Liver (tissue), 9 donors: ENCODE measurements around the gene LSM7. TPM values are rescaled to one million over a fixed set of nuclear protein-coding genes. Genes with fewer than 3 reads are reported as not detected.

Experiments used
- DNase-seq: peaks from one replicate; pipeline ENCODE4 v3.0.0-alpha.2; 2017; ENCODE audit warnings: low spot score
- H3K27ac ChIP-seq, 2 donors: one replicate each; pipeline ENCODE4 v1.7.0; 2013; ENCODE audit warnings: inconsistent platforms in 2 of 2, low read length in 2 of 2, control low read depth in 1 of 2, low read depth in 1 of 2, mild to moderate bottlenecking in 1 of 2
- H3K27me3 ChIP-seq, 4 donors: one replicate each; pipeline versions ENCODE4 v1.6.1 to v1.7.0; 2013; ENCODE audit warnings: low read length in 3 of 4, inconsistent platforms in 1 of 4, mild to moderate bottlenecking in 1 of 4, moderate library complexity in 1 of 4; ENCODE audit not compliant: control insufficient read depth in 4 of 4, insufficient read depth in 4 of 4
- H3K36me3 ChIP-seq, 4 donors: one replicate each; pipeline versions ENCODE4 v1.6.1 to v1.7.0; 2013; ENCODE audit warnings: low read length in 3 of 4, mild to moderate bottlenecking in 3 of 4, low read depth in 1 of 4, moderate library complexity in 1 of 4; ENCODE audit not compliant: control insufficient read depth in 4 of 4, insufficient read depth in 3 of 4
- H3K4me1 ChIP-seq, 4 donors: one replicate each; pipeline versions ENCODE4 v1.6.1 to v1.7.0; 2013; ENCODE audit warnings: low read length in 3 of 4, mild to moderate bottlenecking in 3 of 4, moderate library complexity in 1 of 4; ENCODE audit not compliant: control insufficient read depth in 4 of 4, insufficient read depth in 4 of 4
- H3K4me3 ChIP-seq, 3 donors: one replicate each; pipeline versions ENCODE4 v1.6.1 to v1.7.0; 2013; ENCODE audit warnings: low read length in 3 of 3, control low read depth in 1 of 3, low read depth in 1 of 3, mild to moderate bottlenecking in 1 of 3
- H3K9ac ChIP-seq, 2 donors: one replicate each; pipeline ENCODE4 v1.7.0; 2013; ENCODE audit warnings: low read length in 2 of 2, mild to moderate bottlenecking in 2 of 2, moderate library complexity in 2 of 2, control low read depth in 1 of 2, low read depth in 1 of 2
- H3K9me3 ChIP-seq, 4 donors: one replicate each; pipeline versions ENCODE4 v1.6.1 to v1.7.0; 2013; ENCODE audit warnings: low read length in 3 of 4; ENCODE audit not compliant: control insufficient read depth in 4 of 4
- EGR1 ChIP-seq, 2 donors: IDR thresholded peaks; 2 replicates each; pipeline ENCODE4 v1.6.1; 2016 to 2018; ENCODE audit warnings: antibody characterized with exemption in 2 of 2, low read depth in 2 of 2
- FOXA2 ChIP-seq: IDR thresholded peaks from 2 replicates; pipeline ENCODE4 v1.6.1; 2016; ENCODE audit warnings: antibody characterized with exemption
- HNF4A ChIP-seq, 2 donors: conservative IDR thresholded peaks; 2 replicates each; pipeline ENCODE4 v1.6.1; 2016; ENCODE audit warnings: antibody characterized with exemption in 2 of 2, mild to moderate bottlenecking in 2 of 2
- HNF4G ChIP-seq: IDR thresholded peaks from 2 replicates; pipeline ENCODE4 v1.6.1; 2016; ENCODE audit warnings: antibody characterized with exemption
- NR2F2 ChIP-seq: IDR thresholded peaks from 2 replicates; pipeline ENCODE4 v1.6.1; 2016; ENCODE audit warnings: antibody characterized with exemption
- RAD21 ChIP-seq, 2 donors: IDR thresholded peaks; 2 replicates each; pipeline ENCODE4 v1.6.1; 2016; ENCODE audit warnings: antibody characterized with exemption in 2 of 2, mild to moderate bottlenecking in 2 of 2
- RXRA ChIP-seq, 2 donors: IDR thresholded peaks; 2 replicates each; pipeline ENCODE4 v1.6.1; 2017 to 2018; ENCODE audit warnings: antibody characterized with exemption in 2 of 2, mild to moderate bottlenecking in 1 of 2
- SP1 ChIP-seq: IDR thresholded peaks from 2 replicates; pipeline ENCODE4 v1.6.1; 2018; ENCODE audit warnings: antibody characterized with exemption, mild to moderate bottlenecking
- YY1 ChIP-seq: IDR thresholded peaks from 2 replicates; pipeline ENCODE4 v1.6.1; 2016; ENCODE audit warnings: antibody characterized with exemption, mild to moderate bottlenecking
- WGBS: extraction: QIAGEN DNeasy Blood & Tissue Kit; methylation state at CpG from one replicate; pipeline ENCODE4 v1.1.7; 2013; 5-methylcytosine and 5-hydroxymethylcytosine counted together
- polyA plus RNA-seq, 2 donors: library from polyadenylated mRNA; stranded (reverse) in 1 of 2; unstranded in 1 of 2; fragments of 200-250 nt in 1 of 2; fragments of >200 nt in 1 of 2; fragmentation: Nextera tagmentation in 1 of 2; extraction: Ambion mirVana in 1 of 2; gene quantifications; one replicate each; pipeline versions ENCODE4 v1.2.1 to v1.2.3, GENCODE V29; 2013 to 2015
- total RNA-seq, 2 donors: library from RNA; depleted of rRNA; stranded (reverse); fragments of >200 nt; gene quantifications; one replicate each; pipeline ENCODE4 v1.2.3, GENCODE V29; 2014
- TF ChIP-seq, protein P1 (sequence below): IDR thresholded peaks from 2 replicates; pipeline ENCODE4 v1.6.1; 2016; ENCODE audit warnings: antibody characterized with exemption, mild to moderate bottlenecking
- TF ChIP-seq, protein P2 (sequence below): IDR thresholded peaks from 2 replicates; pipeline ENCODE4 v1.6.1; 2016; ENCODE audit warnings: antibody characterized with exemption
- TF ChIP-seq, protein P3 (sequence below): fragments of 150-350 bp; IDR thresholded peaks from 2 replicates; pipeline ENCODE4 v1.5.1; 2017; ENCODE audit warnings: improper control_type of control experiment, low read depth, low read length; ENCODE audit not compliant: missing input control
- donor health status: healthy.
- donor health status: healthy.
- donor health status: healthy.
- donor health status: healthy.
- donor health status: healthy.

The LSM7 gene
- total and polyA plus RNA-seq, 4 donors = 23.6 to 59.9 (median 38.5) TPM

DNA sequence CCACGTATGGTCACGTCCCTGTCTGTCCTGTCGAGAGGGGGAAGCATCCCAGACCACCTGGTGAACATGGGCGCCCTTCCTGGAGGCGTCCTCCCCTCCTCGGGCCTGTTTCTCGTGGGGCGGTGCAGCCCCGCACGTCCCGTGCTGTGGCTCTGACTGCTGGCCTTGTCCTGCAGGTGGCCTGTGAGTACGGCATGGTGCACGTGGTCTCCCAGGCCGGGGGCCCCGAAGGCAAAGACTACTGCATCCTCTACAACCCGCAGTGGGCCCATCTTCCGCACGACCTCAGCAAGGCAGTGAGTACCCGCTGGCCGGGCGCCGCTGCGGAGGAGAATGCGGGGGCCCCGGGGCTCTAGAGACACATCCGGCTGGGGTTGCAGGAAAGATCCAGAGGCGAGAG, 6.0 kb upstream of the LSM7 start:
- no peak overlapping the region for H3K27ac ChIP-seq

DNA sequence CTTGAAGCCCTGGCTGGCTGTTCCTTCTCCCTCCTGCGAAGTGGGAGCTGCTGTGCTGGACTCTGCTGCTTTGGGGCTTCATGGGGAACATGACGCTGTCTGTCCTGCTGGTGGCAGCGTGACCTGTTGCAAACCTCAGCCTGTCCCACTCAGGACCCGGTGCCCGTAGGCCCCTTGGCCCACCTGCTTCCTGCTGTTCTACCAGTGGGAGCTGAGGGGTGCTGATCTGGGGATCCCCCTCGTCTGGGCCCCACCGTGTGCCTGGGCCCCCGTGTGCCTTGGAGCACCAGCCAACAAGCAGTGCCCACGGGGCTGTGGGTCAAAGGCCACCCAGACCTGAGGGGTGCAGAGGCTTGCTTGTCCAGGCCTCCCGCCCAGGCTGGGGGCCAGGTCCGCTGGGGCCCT, 5.4 kb upstream of the LSM7 start:
- H3K36me3 ChIP-seq = peaks cover 0 to 3% (median under 1%) of the 10 kb centered on the region in 4 donors
- H3K9ac ChIP-seq = no peak overlapping the region
- WGBS = 71% methylated on average over 11 of the region's 11 CpGs
- H3K4me3 ChIP-seq = no peak overlapping the region
- no peaks in the 10 kb centered on the region for H3K27me3 ChIP-seq
- TF ChIP-seq, protein P1, sequence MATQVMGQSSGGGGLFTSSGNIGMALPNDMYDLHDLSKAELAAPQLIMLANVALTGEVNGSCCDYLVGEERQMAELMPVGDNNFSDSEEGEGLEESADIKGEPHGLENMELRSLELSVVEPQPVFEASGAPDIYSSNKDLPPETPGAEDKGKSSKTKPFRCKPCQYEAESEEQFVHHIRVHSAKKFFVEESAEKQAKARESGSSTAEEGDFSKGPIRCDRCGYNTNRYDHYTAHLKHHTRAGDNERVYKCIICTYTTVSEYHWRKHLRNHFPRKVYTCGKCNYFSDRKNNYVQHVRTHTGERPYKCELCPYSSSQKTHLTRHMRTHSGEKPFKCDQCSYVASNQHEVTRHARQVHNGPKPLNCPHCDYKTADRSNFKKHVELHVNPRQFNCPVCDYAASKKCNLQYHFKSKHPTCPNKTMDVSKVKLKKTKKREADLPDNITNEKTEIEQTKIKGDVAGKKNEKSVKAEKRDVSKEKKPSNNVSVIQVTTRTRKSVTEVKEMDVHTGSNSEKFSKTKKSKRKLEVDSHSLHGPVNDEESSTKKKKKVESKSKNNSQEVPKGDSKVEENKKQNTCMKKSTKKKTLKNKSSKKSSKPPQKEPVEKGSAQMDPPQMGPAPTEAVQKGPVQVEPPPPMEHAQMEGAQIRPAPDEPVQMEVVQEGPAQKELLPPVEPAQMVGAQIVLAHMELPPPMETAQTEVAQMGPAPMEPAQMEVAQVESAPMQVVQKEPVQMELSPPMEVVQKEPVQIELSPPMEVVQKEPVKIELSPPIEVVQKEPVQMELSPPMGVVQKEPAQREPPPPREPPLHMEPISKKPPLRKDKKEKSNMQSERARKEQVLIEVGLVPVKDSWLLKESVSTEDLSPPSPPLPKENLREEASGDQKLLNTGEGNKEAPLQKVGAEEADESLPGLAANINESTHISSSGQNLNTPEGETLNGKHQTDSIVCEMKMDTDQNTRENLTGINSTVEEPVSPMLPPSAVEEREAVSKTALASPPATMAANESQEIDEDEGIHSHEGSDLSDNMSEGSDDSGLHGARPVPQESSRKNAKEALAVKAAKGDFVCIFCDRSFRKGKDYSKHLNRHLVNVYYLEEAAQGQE = no peak
- TF ChIP-seq YY1 (no peak), NR2F2 (no peak), HNF4A (conservative IDR thresholded peaks at IDR 0.05) (no peak)
- TF ChIP-seq, protein P2, sequence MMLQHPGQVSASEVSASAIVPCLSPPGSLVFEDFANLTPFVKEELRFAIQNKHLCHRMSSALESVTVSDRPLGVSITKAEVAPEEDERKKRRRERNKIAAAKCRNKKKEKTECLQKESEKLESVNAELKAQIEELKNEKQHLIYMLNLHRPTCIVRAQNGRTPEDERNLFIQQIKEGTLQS = no peak
- no peak for DNase-seq
- H3K9me3 ChIP-seq = no peaks in the 10 kb centered on the region
- H3K4me1 ChIP-seq = peaks cover 14 to 28% (median 21%) of the 10 kb centered on the region in 4 donors
- no peak overlapping the region for H3K27ac ChIP-seq

More for the DNA sequence above, 6.0 kb upstream of the LSM7 start:
- Histone ChIP-seq H3K4me3 (no peak overlapping the region), H3K9ac (no peak overlapping the region), H3K9me3 (no peaks in the 10 kb centered on the region), H3K36me3 (peaks cover 0 to 8% (median under 1%) of the 10 kb centered on the region in 4 donors), H3K27me3 (no peaks in the 10 kb centered on the region), H3K4me1 (peaks cover 14 to 22% (median 16%) of the 10 kb centered on the region in 4 donors)
- no peak for TF ChIP-seq HNF4G
- TF ChIP-seq, protein P2 = no peak
- no peak for TF ChIP-seq YY1
- TF ChIP-seq EGR1 (IDR thresholded peaks at IDR 0.05; ENCODE audit: low read depth in 2 of 2) = no peak
- DNase-seq = no peak
- 97% methylated on average over 27 of the region's 27 CpGs for WGBS

DNA sequence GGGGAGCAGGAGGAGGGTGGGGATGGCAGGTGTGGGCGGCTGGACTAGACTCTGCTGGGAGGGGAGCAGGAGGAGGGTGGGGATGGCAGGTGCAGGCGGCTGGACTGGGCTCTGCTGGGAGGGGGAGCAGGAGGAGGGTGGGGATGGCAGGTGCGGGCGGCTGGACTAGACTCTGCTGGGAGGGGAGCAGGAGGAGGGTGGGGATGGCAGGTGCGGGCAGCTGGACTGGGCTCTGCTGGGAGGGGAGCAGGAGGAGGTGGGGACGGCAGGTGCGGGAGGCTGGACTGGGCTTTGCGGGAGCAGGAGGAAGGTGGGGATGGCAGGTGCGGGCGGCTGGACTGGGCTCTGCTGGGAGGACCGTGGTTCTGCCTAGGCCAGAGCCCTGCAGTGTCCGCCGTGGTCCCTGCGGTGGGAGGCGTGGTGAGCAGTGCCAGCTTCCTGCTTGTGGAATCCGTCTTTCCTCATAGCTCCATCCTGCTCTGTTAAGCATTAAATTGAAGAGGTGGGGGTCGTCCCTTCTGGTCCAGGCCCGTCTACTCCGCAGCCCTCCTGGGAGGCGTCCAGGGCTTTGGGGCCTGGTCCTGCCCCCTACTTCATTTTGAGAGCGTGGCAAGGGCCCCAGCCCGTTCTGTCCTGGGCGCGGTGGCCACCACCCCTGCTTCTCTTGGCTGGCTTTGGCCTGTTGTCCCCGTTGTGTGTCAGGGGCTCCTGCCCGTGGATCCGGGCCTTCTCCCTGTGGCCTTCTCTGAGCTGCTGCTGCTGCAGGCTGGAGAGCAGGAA, 4.8 kb upstream of the LSM7 start:
- Histone ChIP-seq H3K9ac (no peak overlapping the region), H3K27ac (no peak overlapping the region), H3K27me3 (no peaks in the 10 kb centered on the region), H3K4me3 (no peak overlapping the region), H3K36me3 (peaks cover 0 to 2% (median 0%) of the 10 kb centered on the region in 4 donors), H3K9me3 (no peaks in the 10 kb centered on the region), H3K4me1 (peaks cover 14 to 28% (median 21%) of the 10 kb centered on the region in 4 donors)
- no peak for DNase-seq
- 77% methylated on average over 27 of the region's 27 CpGs for WGBS
- TF ChIP-seq HNF4G (no peak), SP1 (no peak), RAD21 (IDR thresholded peaks at IDR 0.05) (no peak), FOXA2 (no peak), HNF4A (conservative IDR thresholded peaks at IDR 0.05) (no peak), RXRA (IDR thresholded peaks at IDR 0.05) (no peak), NR2F2 (no peak)
- TF ChIP-seq, protein P2 = no peak
- TF ChIP-seq, protein P3, sequence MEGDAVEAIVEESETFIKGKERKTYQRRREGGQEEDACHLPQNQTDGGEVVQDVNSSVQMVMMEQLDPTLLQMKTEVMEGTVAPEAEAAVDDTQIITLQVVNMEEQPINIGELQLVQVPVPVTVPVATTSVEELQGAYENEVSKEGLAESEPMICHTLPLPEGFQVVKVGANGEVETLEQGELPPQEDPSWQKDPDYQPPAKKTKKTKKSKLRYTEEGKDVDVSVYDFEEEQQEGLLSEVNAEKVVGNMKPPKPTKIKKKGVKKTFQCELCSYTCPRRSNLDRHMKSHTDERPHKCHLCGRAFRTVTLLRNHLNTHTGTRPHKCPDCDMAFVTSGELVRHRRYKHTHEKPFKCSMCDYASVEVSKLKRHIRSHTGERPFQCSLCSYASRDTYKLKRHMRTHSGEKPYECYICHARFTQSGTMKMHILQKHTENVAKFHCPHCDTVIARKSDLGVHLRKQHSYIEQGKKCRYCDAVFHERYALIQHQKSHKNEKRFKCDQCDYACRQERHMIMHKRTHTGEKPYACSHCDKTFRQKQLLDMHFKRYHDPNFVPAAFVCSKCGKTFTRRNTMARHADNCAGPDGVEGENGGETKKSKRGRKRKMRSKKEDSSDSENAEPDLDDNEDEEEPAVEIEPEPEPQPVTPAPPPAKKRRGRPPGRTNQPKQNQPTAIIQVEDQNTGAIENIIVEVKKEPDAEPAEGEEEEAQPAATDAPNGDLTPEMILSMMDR = no peak
